K562 (cell line): ENCODE results near the gene HJV. TPM values are rescaled to one million over a fixed set of nuclear protein-coding genes. Genes with fewer than 3 reads are reported as not detected.
A peak's percentile ranks its signal among the peaks of the same experiment; 100 is the strongest.

ENCODE experiments used
- BCOR ChIP-seq: fragments of 450-650 bp; IDR thresholded peaks from 2 replicates; pipeline ENCODE4 v1.6.1; 2016
- CTCFL ChIP-seq: IDR thresholded peaks from 2 replicates; pipeline ENCODE4 v1.6.1; 2011; ENCODE audit warnings: borderline replicate concordance, low read depth, mild to moderate bottlenecking, moderate library complexity, low read length; ENCODE audit not compliant: insufficient read depth, poor library complexity, severe bottlenecking
- DMBX1 ChIP-seq: fragments of 250-450 bp; sonication (Bioruptor Pico); IDR thresholded peaks from 2 replicates; pipeline ENCODE4 v1.8.0; 2022; ENCODE audit warnings: inconsistent platforms, mild to moderate bottlenecking, moderate library complexity, borderline replicate concordance
- GTF2F1 ChIP-seq: IDR thresholded peaks from 2 replicates; pipeline ENCODE4 v1.6.1; 2011; ENCODE audit warnings: low read depth, low read length, improper control_type of control experiment
- HCFC1 ChIP-seq: IDR thresholded peaks from 2 replicates; pipeline ENCODE4 v1.6.1; 2012; ENCODE audit warnings: low read depth, low read length, improper control_type of control experiment
- MTA1 ChIP-seq: fragments of 450-650 bp; IDR thresholded peaks from 2 replicates; pipeline ENCODE4 v1.6.1; 2017; ENCODE audit warnings: borderline replicate concordance
- NCOA4 ChIP-seq: fragments of 450-650 bp; IDR thresholded peaks from 2 replicates; pipeline ENCODE4 v1.6.1; 2018; ENCODE audit warnings: mild to moderate bottlenecking; ENCODE audit not compliant: partially characterized antibody
- NFE2 ChIP-seq: IDR thresholded peaks from 2 replicates; pipeline ENCODE4 v1.6.1; 2014; ENCODE audit warnings: antibody characterized with exemption, low read depth
- NR2F6 ChIP-seq: fragments of 450-650 bp; formaldehyde crosslinking; IDR thresholded peaks from 2 replicates; pipeline ENCODE4 v1.4.0; 2020; ENCODE audit warnings: mild to moderate bottlenecking
- RAD21 ChIP-seq, 2 experiments: fragments of 250-450 bp in 1 of 2; fragments of 450-650 bp in 1 of 2; sonication (Bioruptor Pico) in 1 of 2; formaldehyde crosslinking in 1 of 2; IDR thresholded peaks in 1 of 2; conservative IDR thresholded peaks in 1 of 2; 2 replicates each; pipeline versions ENCODE4 v1.4.0 to v1.8.0; 2020 to 2022; ENCODE audit warnings: mild to moderate bottlenecking in 2 of 2, moderate library complexity in 1 of 2
- RBM14 ChIP-seq: fragments of 200-400 bp; formaldehyde crosslinking; IDR thresholded peaks from 2 replicates; pipeline ENCODE4 v1.6.1; 2018; ENCODE audit warnings: low read depth, mild to moderate bottlenecking, low read length, moderate library complexity, borderline replicate concordance; ENCODE audit not compliant: insufficient read depth
- RBM34 ChIP-seq: fragments of 200-400 bp; formaldehyde crosslinking; IDR thresholded peaks from 2 replicates; pipeline ENCODE4 v1.6.1; 2018; ENCODE audit warnings: low read length, borderline replicate concordance; ENCODE audit not compliant: insufficient read depth
- SMAD2 ChIP-seq: fragments of 150-350 bp; IDR thresholded peaks from 2 replicates; pipeline ENCODE4 v1.6.1; 2014; ENCODE audit warnings: low read depth, mild to moderate bottlenecking, low read length
- SMARCA4 ChIP-seq: fragments of 450-650 bp; IDR thresholded peaks from 2 replicates; pipeline ENCODE4 v1.6.1; 2016
- SRSF3 ChIP-seq: fragments of 200-400 bp; formaldehyde crosslinking; IDR thresholded peaks from 2 replicates; pipeline ENCODE4 v1.6.1; 2016; ENCODE audit warnings: mild to moderate bottlenecking, low read length, moderate library complexity; ENCODE audit not compliant: insufficient read depth
- TARDBP ChIP-seq: fragments of 450-650 bp; IDR thresholded peaks from 2 replicates; pipeline ENCODE4 v1.6.1; 2016
- ZNF224 ChIP-seq: sonication (generic); formaldehyde crosslinking; IDR thresholded peaks from 2 replicates; pipeline ENCODE4 v1.8.0; 2022; ENCODE audit warnings: mild to moderate bottlenecking, missing genetic modification reagents
- ZNF57 ChIP-seq: fragments of 450-650 bp; formaldehyde crosslinking; IDR thresholded peaks from 2 replicates; pipeline ENCODE4 v1.4.0; 2020; ENCODE audit warnings: mild to moderate bottlenecking, moderate library complexity
- ZNF79 ChIP-seq: fragments of 250-450 bp; sonication (Bioruptor Pico); IDR thresholded peaks from 2 replicates; pipeline ENCODE4 v1.4.0; 2020; ENCODE audit warnings: low read depth, mild to moderate bottlenecking, moderate library complexity
- polyA plus RNA-seq, 8 experiments: library from polyadenylated mRNA; depleted of rRNA in 4 of 8; stranded (reverse) in 5 of 8; unstranded in 3 of 8; fragments of >200 nt; fragmentation: Nextera tagmentation in 2 of 8; fragmentation: Illumina TruSeq in 1 of 8; extraction: Ambion mirVana in 2 of 8; extraction: Trizol in 1 of 8; gene quantifications; 2 replicates each; pipeline versions ENCODE4 v1.2.1 to v1.2.3, GENCODE V29; 2011 to 2014; ENCODE audit warnings: inconsistent platforms in 1 of 8, missing spikeins in 1 of 8
- total RNA-seq, 7 experiments: library from RNA; depleted of rRNA in 6 of 7; stranded (reverse); fragments of >200 nt in 6 of 7; fragmentation: Illumina TruSeq in 2 of 7; extraction: Trizol in 2 of 7; gene quantifications; 2 replicates each; pipeline versions ENCODE4 v1.2.1 to v1.2.3, GENCODE V29; 2011 to 2021; ENCODE audit warnings: low replicate concordance in 1 of 7
- TF ChIP-seq, protein P1 (sequence below): sonication (generic); formaldehyde crosslinking; IDR thresholded peaks from 2 replicates; pipeline ENCODE4 v1.8.0; 2022; ENCODE audit warnings: mild to moderate bottlenecking, missing genetic modification reagents
- TF ChIP-seq, protein P2 (sequence below): fragments of 450-650 bp; IDR thresholded peaks from 2 replicates; pipeline ENCODE4 v1.6.1; 2018; ENCODE audit not compliant: partially characterized antibody
- TF ChIP-seq, protein P3 (sequence below): fragments of 450-650 bp; formaldehyde crosslinking; IDR thresholded peaks from 2 replicates; pipeline ENCODE4 v1.4.0; 2020; ENCODE audit warnings: mild to moderate bottlenecking, moderate library complexity

The HJV gene
- total and polyA plus RNA-seq, 9 of the 15 experiments (the other 6 are each of a cell fraction or from before 2014, with no cell fraction given) = 1.0 to 6.6 (median 2.4) TPM

GRCh38 chr1:145985129-145985501 is 36.4 kb downstream of the HJV start (continued):
- no peak for TF ChIP-seq NR2F6 (CRISPR knock-in tag)
- no peak for TF ChIP-seq NCOA4
- no peak for TF ChIP-seq SMAD2
- TF ChIP-seq RAD21 (CRISPR knock-in tag; conservative IDR thresholded peaks at IDR 0.05 in 1 of 2, IDR thresholded peaks at IDR 0.05 in 1 of 2) = no peak
- no peak for TF ChIP-seq HCFC1
- TF ChIP-seq ZNF57 (CRISPR knock-in tag) = no peak
- TF ChIP-seq, protein P1, sequence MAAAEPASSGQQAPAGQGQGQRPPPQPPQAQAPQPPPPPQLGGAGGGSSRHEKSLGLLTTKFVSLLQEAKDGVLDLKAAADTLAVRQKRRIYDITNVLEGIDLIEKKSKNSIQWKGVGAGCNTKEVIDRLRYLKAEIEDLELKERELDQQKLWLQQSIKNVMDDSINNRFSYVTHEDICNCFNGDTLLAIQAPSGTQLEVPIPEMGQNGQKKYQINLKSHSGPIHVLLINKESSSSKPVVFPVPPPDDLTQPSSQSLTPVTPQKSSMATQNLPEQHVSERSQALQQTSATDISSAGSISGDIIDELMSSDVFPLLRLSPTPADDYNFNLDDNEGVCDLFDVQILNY = no peak
- peak; percentile 40; the same call in 1 of the 2 replicates for TF ChIP-seq SMARCA4
- no peak for TF ChIP-seq RBM14
- no peak for TF ChIP-seq CTCFL
- no peak for TF ChIP-seq TARDBP
- TF ChIP-seq BCOR = 0 out of 2 replicates have a peak, but pooled peaks have one; percentile 5
- TF ChIP-seq, protein P2, sequence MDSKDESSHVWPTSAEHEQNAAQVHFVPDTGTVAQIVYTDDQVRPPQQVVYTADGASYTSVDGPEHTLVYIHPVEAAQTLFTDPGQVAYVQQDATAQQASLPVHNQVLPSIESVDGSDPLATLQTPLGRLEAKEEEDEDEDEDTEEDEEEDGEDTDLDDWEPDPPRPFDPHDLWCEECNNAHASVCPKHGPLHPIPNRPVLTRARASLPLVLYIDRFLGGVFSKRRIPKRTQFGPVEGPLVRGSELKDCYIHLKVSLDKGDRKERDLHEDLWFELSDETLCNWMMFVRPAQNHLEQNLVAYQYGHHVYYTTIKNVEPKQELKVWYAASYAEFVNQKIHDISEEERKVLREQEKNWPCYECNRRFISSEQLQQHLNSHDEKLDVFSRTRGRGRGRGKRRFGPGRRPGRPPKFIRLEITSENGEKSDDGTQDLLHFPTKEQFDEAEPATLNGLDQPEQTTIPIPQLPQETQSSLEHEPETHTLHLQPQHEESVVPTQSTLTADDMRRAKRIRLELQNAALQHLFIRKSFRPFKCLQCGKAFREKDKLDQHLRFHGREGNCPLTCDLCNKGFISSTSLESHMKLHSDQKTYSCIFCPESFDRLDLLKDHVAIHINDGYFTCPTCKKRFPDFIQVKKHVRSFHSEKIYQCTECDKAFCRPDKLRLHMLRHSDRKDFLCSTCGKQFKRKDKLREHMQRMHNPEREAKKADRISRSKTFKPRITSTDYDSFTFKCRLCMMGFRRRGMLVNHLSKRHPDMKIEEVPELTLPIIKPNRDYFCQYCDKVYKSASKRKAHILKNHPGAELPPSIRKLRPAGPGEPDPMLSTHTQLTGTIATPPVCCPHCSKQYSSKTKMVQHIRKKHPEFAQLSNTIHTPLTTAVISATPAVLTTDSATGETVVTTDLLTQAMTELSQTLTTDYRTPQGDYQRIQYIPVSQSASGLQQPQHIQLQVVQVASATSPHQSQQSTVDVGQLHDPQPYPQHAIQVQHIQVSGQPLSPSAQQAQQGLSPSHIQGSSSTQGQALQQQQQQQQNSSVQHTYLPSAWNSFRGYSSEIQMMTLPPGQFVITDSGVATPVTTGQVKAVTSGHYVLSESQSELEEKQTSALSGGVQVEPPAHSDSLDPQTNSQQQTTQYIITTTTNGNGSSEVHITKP = no peak
- no peak for TF ChIP-seq GTF2F1
- 0 out of 2 replicates have a peak, but pooled peaks have one; percentile 11 for TF ChIP-seq MTA1
- TF ChIP-seq DMBX1 (CRISPR knock-in tag) = no peak
- TF ChIP-seq ZNF224 (CRISPR knock-in tag) = no peak
- TF ChIP-seq, protein P3, sequence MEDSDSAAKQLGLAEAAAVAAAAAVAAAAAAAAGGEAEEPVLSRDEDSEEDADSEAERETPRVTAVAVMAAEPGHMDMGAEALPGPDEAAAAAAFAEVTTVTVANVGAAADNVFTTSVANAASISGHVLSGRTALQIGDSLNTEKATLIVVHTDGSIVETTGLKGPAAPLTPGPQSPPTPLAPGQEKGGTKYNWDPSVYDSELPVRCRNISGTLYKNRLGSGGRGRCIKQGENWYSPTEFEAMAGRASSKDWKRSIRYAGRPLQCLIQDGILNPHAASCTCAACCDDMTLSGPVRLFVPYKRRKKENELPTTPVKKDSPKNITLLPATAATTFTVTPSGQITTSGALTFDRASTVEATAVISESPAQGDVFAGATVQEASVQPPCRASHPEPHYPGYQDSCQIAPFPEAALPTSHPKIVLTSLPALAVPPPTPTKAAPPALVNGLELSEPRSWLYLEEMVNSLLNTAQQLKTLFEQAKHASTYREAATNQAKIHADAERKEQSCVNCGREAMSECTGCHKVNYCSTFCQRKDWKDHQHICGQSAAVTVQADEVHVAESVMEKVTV (CRISPR knock-in tag) = no peak
- TF ChIP-seq ZNF79 = no peak
- no peak for TF ChIP-seq RBM34
- no peak for TF ChIP-seq SRSF3
- TF ChIP-seq NFE2 = 0 out of 2 replicates have a peak, but pooled peaks have one; percentile 39
